ENCODE data around the gene WDR86. TPM values are rescaled to one million over a fixed set of nuclear protein-coding genes. Genes with fewer than 3 reads are reported as not detected.

WDR86 gene
- total RNA-seq, 2 experiments from 2014 or later: not detected

GRCh38 chr7:151373599-151373998 lies 36.2 kb downstream of the WDR86 start:
- Mint-ChIP-seq H3K9me3 (ENCODE audit: low read depth) (no peaks in the 10 kb centered on the region), H3K27me3 (no peaks in the 10 kb centered on the region), H3K4me3 (no peak overlapping the region), H3K4me1 (peaks cover under 1% of the 10 kb centered on the region), H3K36me3 (ENCODE audit: low read depth) (peaks cover 19% of the 10 kb centered on the region), H3K27ac (no peak overlapping the region)
- POLR2A ChIA-PET: no interaction called here
- intact Hi-C loops (cut with DNase I, micrococcal nuclease): no loop called here
- DNase-seq (no peak), ATAC-seq (no peak)
- CTCF ChIA-PET: interaction anchor here (10.3 kb wide), 1 partner anchor 73 kb away, joined by 210 read pairs; no protein-coding TSS in a partner anchor

DNA sequence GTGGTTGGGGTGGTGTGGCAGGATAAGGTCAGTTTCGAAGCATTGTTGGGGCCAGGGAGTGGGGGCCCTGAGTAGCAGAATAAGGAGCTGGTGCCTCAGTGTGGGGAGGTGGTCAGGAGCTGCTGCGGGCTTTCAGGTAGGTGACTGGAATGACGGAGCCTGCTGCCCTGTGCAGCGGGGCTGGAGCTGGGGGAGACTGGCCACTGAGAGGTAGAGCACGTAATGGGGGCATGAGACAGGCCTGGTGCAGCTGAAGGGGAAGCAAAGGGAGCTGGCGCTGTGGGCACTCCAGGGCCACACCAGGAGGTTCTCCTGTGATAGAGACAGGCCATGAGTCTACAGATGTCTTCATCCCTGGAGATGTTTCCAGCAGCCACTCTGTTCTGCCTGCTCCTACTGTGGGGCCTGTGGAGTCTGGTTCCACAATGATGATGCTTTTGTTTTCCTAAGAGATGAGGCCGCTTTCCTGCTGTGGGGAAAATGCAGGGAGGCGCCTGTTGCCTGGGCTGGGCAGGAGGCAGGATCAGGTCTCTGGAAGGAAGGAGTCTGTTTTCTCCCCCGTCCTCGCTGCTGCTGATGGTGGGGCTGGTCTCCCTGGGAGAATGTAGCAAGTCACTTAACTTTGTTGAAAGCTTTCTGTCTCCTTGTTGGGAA lies 37.1 kb downstream of the WDR86 start:
- H3K27me3 Mint-ChIP-seq: no peaks in the 10 kb centered on the region
- DNase-seq: no peak
- CTCF ChIA-PET: interaction anchor here (0.7 to 10.3 kb wide), 3 partner anchors 21 to 130 kb away, joined by 3 to 210 read pairs (median 13); no protein-coding TSS in a partner anchor
- H3K36me3 Mint-ChIP-seq (ENCODE audit: low read depth): peaks cover 26% of the 10 kb centered on the region
- intact Hi-C loops (cut with DNase I, micrococcal nuclease): no loop called here
- ATAC-seq: no peak
- no peak overlapping the region for H3K27ac Mint-ChIP-seq
- H3K4me1 Mint-ChIP-seq: peaks cover 8% of the 10 kb centered on the region
- H3K4me3 Mint-ChIP-seq: no peak overlapping the region
- POLR2A ChIA-PET: no interaction called here
- H3K9me3 Mint-ChIP-seq (ENCODE audit: low read depth): no peaks in the 10 kb centered on the region

DNA sequence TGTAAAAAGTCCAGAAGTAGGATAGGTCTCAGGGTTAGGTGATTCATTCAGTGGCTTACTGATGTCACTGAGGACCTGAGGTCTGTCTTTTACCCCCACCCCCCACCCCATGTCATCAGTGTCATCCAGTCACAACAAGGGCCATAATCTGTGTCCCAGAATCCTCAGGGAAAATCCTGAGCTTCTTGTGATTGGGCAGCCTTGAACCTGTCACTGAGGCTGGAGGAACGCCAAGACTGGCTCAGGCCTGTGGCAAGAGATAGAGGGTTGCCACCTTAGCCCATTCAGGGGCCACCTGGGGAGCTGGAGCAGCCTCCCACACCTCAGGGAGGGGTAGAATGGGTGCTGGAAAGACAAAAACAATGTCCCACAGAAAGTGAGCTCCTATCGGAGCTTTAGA lies 38.6 kb downstream of the WDR86 start:
- Mint-ChIP-seq H3K9me3 (ENCODE audit: low read depth) (no peaks in the 10 kb centered on the region), H3K27me3 (no peaks in the 10 kb centered on the region), H3K36me3 (ENCODE audit: low read depth) (peaks cover 24% of the 10 kb centered on the region), H3K4me3 (no peak overlapping the region), H3K27ac (no peak overlapping the region), H3K4me1 (peaks cover 10% of the 10 kb centered on the region)
- intact Hi-C loops (cut with DNase I, micrococcal nuclease): no loop called here
- no peak for DNase-seq
- CTCF ChIA-PET: interaction anchor here (1.1 to 10.3 kb wide), 8 partner anchors 11 to 83 kb away, joined by 3 to 210 read pairs (median 6); no protein-coding TSS in a partner anchor
- POLR2A ChIA-PET: interaction anchor here (0.6 kb wide), 1 partner anchor 54 kb away, joined by 4 read pairs; no protein-coding TSS in a partner anchor
- no peak for ATAC-seq

DNA sequence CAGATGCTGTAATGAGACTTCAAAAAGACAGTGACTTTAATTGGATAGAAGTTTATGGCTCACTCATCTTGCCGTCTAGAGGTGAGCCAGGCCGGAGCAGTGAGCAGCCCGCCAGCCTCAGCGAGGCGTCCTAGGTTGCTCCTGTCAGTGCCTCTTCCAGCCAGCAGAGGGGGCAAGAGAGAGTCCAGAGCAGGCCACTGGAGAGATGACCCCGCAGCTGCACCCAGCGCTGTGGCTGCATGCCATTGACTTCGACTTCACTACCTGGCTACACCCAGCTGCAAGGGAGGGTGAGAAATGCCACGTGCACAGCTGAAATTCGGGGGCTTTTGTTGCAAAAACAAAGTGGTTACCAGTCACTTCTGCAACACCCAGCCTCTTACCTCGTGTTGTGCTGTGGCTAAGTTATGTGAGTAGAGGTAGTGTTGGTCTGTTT lies 41.7 kb downstream of the WDR86 start:
- Mint-ChIP-seq H3K27me3 (no peaks in the 10 kb centered on the region), H3K4me1 (peaks cover 10% of the 10 kb centered on the region), H3K9me3 (ENCODE audit: low read depth) (no peaks in the 10 kb centered on the region), H3K36me3 (ENCODE audit: low read depth) (peaks cover 27% of the 10 kb centered on the region), H3K27ac (no peak overlapping the region), H3K4me3 (no peak overlapping the region)
- DNase-seq: peak; percentile 88
- POLR2A ChIA-PET: interaction anchor here (0.7 kb wide), 1 partner anchor 81 kb away, joined by 4 read pairs; no protein-coding TSS in a partner anchor
- CTCF ChIA-PET: interaction anchor here (0.7 to 10.3 kb wide), 15 partner anchors 10 to 493 kb away, joined by 3 to 210 read pairs (median 5); no protein-coding TSS in a partner anchor
- ATAC-seq: peak; percentile 100
- intact Hi-C loops (cut with DNase I, micrococcal nuclease): loop anchor here (1.0 to 10.0 kb wide), 4 partner anchors 53 to 391 kb away; no protein-coding TSS in a partner anchor

GRCh38 chr7:151367284-151367683 lies 42.6 kb downstream of the WDR86 start:
- POLR2A ChIA-PET: no interaction called here
- no peak for DNase-seq
- H3K36me3 Mint-ChIP-seq (ENCODE audit: low read depth): peaks cover 32% of the 10 kb centered on the region
- no peaks in the 10 kb centered on the region for H3K27me3 Mint-ChIP-seq
- no peak overlapping the region for H3K27ac Mint-ChIP-seq
- CTCF ChIA-PET: interaction anchor here (0.8 to 10.3 kb wide), 7 partner anchors 13 to 178 kb away, joined by 3 to 210 read pairs (median 5); no protein-coding TSS in a partner anchor
- no peak overlapping the region for H3K4me3 Mint-ChIP-seq
- peaks cover 10% of the 10 kb centered on the region for H3K4me1 Mint-ChIP-seq
- intact Hi-C loops (cut with DNase I, micrococcal nuclease): loop anchor here in 1 of 2 experiments (10.0 kb wide), 1 partner anchor 388 kb away; no protein-coding TSS in a partner anchor
- ATAC-seq: no peak
- no peaks in the 10 kb centered on the region for H3K9me3 Mint-ChIP-seq (ENCODE audit: low read depth)

DNA sequence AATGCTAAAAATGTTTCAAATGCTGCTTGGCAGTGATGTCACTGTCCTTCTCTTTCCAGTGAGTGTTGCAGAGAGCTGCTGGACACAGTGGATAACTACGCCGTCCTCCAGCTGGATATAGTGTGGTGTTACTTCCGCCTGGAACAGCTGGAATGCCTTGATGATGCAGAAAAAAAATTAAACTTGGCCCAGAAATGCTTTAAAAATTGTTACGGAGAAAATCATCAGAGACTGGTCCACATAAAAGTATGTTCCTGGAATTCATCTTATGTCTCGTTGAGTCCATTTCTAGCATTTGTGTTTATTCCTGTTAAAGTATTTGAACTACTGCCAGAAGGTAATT lies 43.0 kb downstream of the WDR86 start:
- no peak overlapping the region for H3K27ac Mint-ChIP-seq
- H3K9me3 Mint-ChIP-seq (ENCODE audit: low read depth): no peaks in the 10 kb centered on the region
- H3K36me3 Mint-ChIP-seq (ENCODE audit: low read depth): peaks cover 34% of the 10 kb centered on the region
- no peak for ATAC-seq
- DNase-seq: no peak
- ChIA-PET CTCF (interaction anchor here (0.7 to 10.3 kb wide), 11 partner anchors 13 to 393 kb away, joined by 3 to 210 read pairs (median 3); no protein-coding TSS in a partner anchor), POLR2A (no interaction called here)
- no peak overlapping the region for H3K4me3 Mint-ChIP-seq
- H3K4me1 Mint-ChIP-seq: peaks cover 10% of the 10 kb centered on the region
- H3K27me3 Mint-ChIP-seq: no peaks in the 10 kb centered on the region
- intact Hi-C loops (cut with DNase I, micrococcal nuclease): loop anchor here in 1 of 2 experiments (10.0 kb wide), 1 partner anchor 388 kb away; no protein-coding TSS in a partner anchor

DNA sequence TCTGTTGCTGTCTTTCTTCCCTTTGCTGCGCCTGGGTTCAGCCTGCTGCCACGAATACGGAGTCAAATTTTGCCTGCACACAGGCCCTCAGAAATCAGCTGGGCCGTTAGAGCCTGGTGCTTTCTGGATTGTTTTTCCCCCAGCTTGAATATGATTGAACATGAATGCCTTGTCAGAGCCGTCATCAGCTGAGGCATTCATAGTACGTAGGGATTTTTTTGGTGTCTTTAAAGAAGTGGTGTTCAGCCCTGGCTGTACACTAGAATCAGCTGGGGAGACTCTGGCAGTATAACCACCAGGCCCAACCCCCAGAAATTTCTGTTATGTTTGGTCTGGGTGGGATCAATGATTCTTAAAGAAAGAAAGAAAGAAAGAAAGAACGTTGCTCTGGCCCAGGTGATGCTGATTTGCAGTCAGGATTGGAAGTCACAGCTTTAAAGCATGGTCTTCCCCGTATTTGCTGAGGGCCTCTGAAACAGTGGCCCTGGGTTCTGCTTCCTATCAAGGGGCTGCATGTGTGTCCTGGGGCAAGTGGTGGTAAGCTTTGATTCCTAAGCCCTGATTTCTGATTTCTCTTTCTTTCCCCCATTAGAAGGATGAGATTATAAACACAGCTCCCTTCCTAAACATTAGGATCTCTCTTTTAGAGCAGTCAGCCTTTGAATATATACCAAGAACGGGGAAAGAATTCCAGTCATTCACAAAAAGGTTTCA lies 43.5 kb downstream of the WDR86 start:
- ChIA-PET CTCF (interaction anchor here (0.7 to 10.3 kb wide), 12 partner anchors 12 to 394 kb away, joined by 3 to 210 read pairs (median 3); no protein-coding TSS in a partner anchor), POLR2A (no interaction called here)
- Mint-ChIP-seq H3K36me3 (ENCODE audit: low read depth) (peaks cover 38% of the 10 kb centered on the region), H3K27me3 (no peaks in the 10 kb centered on the region), H3K4me1 (peaks cover 10% of the 10 kb centered on the region), H3K4me3 (no peak overlapping the region), H3K27ac (no peak overlapping the region), H3K9me3 (ENCODE audit: low read depth) (no peaks in the 10 kb centered on the region)
- intact Hi-C loops (cut with DNase I, micrococcal nuclease): loop anchor here in 1 of 2 experiments (10.0 kb wide), 1 partner anchor 388 kb away; no protein-coding TSS in a partner anchor
- no peak for ATAC-seq
- DNase-seq: no peak

DNA sequence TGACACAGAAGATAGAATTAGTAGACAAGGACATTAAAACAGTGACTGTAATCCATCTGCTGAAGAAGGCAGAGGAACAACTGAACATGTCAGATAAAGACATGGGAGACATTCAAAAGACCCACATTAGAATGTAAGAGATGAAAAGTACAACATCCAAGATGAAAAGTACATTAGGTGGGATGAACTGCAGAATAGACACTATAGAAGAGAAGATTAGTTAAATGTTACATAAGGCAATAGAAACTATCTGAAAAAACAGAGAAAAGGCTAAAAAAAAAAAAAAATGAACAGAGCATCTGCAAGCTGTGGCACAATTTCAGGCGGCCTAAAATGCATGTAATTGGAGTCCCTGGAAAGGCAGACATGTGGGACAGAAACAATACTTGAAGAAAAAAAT lies 46.7 kb downstream of the WDR86 start:
- intact Hi-C loops (cut with DNase I, micrococcal nuclease): loop anchor here in 1 of 2 experiments (10.0 kb wide), 1 partner anchor 392 kb away; no protein-coding TSS in a partner anchor
- ChIA-PET POLR2A (no interaction called here), CTCF (interaction anchor here (0.6 to 1.9 kb wide), 4 partner anchors 9 to 207 kb away, joined by 3 to 4 read pairs (median 3); partner anchors contain the start of gene ABCF2)
- no peak overlapping the region for H3K27ac Mint-ChIP-seq
- no peaks in the 10 kb centered on the region for H3K27me3 Mint-ChIP-seq
- peaks cover 41% of the 10 kb centered on the region for H3K36me3 Mint-ChIP-seq (ENCODE audit: low read depth)
- H3K4me1 Mint-ChIP-seq: peaks cover 7% of the 10 kb centered on the region
- ATAC-seq (no peak), DNase-seq (no peak)
- H3K4me3 Mint-ChIP-seq: no peak overlapping the region
- no peaks in the 10 kb centered on the region for H3K9me3 Mint-ChIP-seq (ENCODE audit: low read depth)

DNA sequence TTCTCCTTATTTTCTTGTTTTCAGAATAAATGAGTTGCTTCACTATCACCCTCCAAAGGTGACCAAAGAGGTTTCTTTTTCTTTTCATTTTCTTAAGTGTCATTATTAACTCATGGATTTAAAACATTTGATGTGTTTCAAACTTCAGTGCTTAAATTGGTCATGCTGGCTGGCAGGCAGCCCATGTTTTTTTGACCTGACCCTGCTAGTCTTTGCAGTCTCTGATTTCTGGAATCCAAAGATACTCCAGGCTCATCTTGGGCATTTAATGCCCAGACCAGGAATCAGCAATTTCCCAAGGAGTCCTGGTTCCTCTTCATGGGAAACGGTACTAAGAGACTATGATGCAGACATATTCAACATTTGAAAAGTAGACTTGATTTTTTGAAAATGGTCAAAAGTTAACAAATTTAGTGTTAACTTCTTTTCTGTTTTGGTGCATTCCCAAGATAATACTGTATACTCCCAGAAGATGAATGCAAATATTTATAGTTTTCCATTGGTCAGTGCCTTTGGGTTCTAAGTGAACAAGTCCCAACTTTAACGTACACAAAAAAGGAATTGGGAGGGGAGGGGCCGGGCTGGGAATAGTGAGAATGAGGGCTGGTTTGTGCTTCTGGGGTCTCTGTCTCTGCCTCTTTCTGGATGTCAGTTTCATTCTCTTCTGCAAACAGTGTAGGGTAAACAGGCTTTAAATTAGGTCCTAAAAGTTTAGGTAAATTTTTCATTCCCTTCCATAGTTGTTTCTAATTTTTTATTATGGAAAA lies 48.5 kb downstream of the WDR86 start:
- H3K9me3 Mint-ChIP-seq (ENCODE audit: low read depth): no peaks in the 10 kb centered on the region
- no peak overlapping the region for H3K4me3 Mint-ChIP-seq
- intact Hi-C loops (cut with DNase I, micrococcal nuclease): loop anchor here in 1 of 2 experiments (10.0 kb wide), 1 partner anchor 393 kb away; no protein-coding TSS in a partner anchor
- H3K27ac Mint-ChIP-seq: no peak overlapping the region
- peaks cover 2% of the 10 kb centered on the region for H3K4me1 Mint-ChIP-seq
- H3K36me3 Mint-ChIP-seq (ENCODE audit: low read depth): peaks cover 48% of the 10 kb centered on the region
- DNase-seq (no peak), ATAC-seq (no peak)
- H3K27me3 Mint-ChIP-seq: no peaks in the 10 kb centered on the region
- ChIA-PET POLR2A (no interaction called here), CTCF (interaction anchor here (0.9 to 1.3 kb wide), 4 partner anchors 9 to 118 kb away, joined by 3 read pairs; no protein-coding TSS in a partner anchor)

GRCh38 chr7:151352512-151352911 lies 57.3 kb downstream of the WDR86 start:
- H3K36me3 Mint-ChIP-seq (ENCODE audit: low read depth): peaks cover 46% of the 10 kb centered on the region
- no peak for DNase-seq
- no peak for ATAC-seq
- no peak overlapping the region for H3K4me3 Mint-ChIP-seq
- H3K27me3 Mint-ChIP-seq: no peaks in the 10 kb centered on the region
- peak overlapping the region; percentile 95 for H3K27ac Mint-ChIP-seq
- intact Hi-C loops (cut with DNase I, micrococcal nuclease): loop anchor here (5.0 kb wide), 4 partner anchors 95 to 405 kb away; partner anchors contain the start of gene RHEB (in 1 of the 2)
- H3K9me3 Mint-ChIP-seq (ENCODE audit: low read depth): no peaks in the 10 kb centered on the region
- H3K4me1 Mint-ChIP-seq: peaks cover 40% of the 10 kb centered on the region
- ChIA-PET POLR2A (interaction anchor here (0.6 to 1.8 kb wide), 3 partner anchors 11 to 313 kb away, joined by 3 to 8 read pairs (median 4); partner anchors contain the start of gene NUB1), CTCF (interaction anchor here (0.6 to 7.8 kb wide), 24 partner anchors 8 to 1309 kb away, joined by 3 to 152 read pairs (median 4); partner anchors contain the start of gene NUB1)

Data from activated CD4-positive, alpha-beta T cell treated with anti-CD3 and anti-CD28 coated beads for 36 hours (primary cell).